Measurements from ENCODE around the gene FNDC3A. TPM values are rescaled to one million over a fixed set of nuclear protein-coding genes. Genes with fewer than 3 reads are reported as not detected.

The FNDC3A gene
- total and polyA plus RNA-seq, 4 donors: 25.2 to 89.5 (median 32.1) TPM

DNA sequence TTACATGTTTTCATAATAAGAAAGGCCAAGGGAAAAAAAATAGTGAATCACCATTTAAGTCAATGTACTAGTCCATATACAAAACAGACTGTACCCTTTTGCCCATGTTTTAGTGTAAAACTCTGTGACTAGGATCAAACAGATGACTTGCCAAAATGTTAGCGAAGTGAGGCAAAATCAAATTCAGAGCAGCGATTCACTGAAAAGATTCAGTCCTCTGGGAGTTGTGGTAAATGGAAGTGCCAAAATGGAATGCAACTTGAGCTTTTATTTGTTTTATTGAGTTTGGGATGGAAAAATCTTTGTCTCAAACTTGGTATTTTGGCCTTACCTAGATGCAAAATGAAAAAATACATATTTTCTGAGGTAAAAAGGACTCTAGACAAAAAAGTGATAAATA, 281.1 kb downstream of the FNDC3A start:
- H3K9me3 ChIP-seq (ENCODE audit: control insufficient read depth in 4 of 4, low read length in 3 of 4): no peaks in the 10 kb centered on the region
- H3K9ac ChIP-seq (ENCODE audit: low read depth in 1 of 2, low read length in 2 of 2): no peak overlapping the region
- DNase-seq (ENCODE audit: low spot score): no peak
- no peak overlapping the region for H3K4me3 ChIP-seq (ENCODE audit: low read depth in 1 of 3, low read length in 3 of 3)
- no peaks in the 10 kb centered on the region for H3K27me3 ChIP-seq (ENCODE audit: control insufficient read depth in 4 of 4, insufficient read depth in 4 of 4, low read length in 3 of 4)
- H3K4me1 ChIP-seq (ENCODE audit: control insufficient read depth in 4 of 4, insufficient read depth in 4 of 4, low read length in 3 of 4): peaks cover 2 to 4% (median 2%) of the 10 kb centered on the region in 4 donors
- WGBS: 85% methylated on average over 2 of the region's 2 CpGs
- H3K36me3 ChIP-seq (ENCODE audit: control insufficient read depth in 4 of 4, insufficient read depth in 3 of 4, low read depth in 1 of 4, low read length in 3 of 4): peaks cover 4 to 36% (median 19%) of the 10 kb centered on the region in 4 donors
- H3K27ac ChIP-seq (ENCODE audit: low read depth in 1 of 2, low read length in 2 of 2): no peak overlapping the region
- TF ChIP-seq YY1 (IDR thresholded peaks at IDR 0.05): no peak
- TF ChIP-seq GABPA (IDR thresholded peaks at IDR 0.05 in 1 of 2, conservative IDR thresholded peaks at IDR 0.05 in 1 of 2): no peak
- TF ChIP-seq, protein P1, sequence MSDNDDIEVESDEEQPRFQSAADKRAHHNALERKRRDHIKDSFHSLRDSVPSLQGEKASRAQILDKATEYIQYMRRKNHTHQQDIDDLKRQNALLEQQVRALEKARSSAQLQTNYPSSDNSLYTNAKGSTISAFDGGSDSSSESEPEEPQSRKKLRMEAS (IDR thresholded peaks at IDR 0.05): no peak
- no peak for TF ChIP-seq TAF1 (conservative IDR thresholded peaks at IDR 0.05)
- TF ChIP-seq, protein P2, sequence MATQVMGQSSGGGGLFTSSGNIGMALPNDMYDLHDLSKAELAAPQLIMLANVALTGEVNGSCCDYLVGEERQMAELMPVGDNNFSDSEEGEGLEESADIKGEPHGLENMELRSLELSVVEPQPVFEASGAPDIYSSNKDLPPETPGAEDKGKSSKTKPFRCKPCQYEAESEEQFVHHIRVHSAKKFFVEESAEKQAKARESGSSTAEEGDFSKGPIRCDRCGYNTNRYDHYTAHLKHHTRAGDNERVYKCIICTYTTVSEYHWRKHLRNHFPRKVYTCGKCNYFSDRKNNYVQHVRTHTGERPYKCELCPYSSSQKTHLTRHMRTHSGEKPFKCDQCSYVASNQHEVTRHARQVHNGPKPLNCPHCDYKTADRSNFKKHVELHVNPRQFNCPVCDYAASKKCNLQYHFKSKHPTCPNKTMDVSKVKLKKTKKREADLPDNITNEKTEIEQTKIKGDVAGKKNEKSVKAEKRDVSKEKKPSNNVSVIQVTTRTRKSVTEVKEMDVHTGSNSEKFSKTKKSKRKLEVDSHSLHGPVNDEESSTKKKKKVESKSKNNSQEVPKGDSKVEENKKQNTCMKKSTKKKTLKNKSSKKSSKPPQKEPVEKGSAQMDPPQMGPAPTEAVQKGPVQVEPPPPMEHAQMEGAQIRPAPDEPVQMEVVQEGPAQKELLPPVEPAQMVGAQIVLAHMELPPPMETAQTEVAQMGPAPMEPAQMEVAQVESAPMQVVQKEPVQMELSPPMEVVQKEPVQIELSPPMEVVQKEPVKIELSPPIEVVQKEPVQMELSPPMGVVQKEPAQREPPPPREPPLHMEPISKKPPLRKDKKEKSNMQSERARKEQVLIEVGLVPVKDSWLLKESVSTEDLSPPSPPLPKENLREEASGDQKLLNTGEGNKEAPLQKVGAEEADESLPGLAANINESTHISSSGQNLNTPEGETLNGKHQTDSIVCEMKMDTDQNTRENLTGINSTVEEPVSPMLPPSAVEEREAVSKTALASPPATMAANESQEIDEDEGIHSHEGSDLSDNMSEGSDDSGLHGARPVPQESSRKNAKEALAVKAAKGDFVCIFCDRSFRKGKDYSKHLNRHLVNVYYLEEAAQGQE (IDR thresholded peaks at IDR 0.05): no peak
- TF ChIP-seq RAD21 (IDR thresholded peaks at IDR 0.05): no peak
- no peak for TF ChIP-seq FOXA2 (IDR thresholded peaks at IDR 0.05)
- TF ChIP-seq, protein P3, sequence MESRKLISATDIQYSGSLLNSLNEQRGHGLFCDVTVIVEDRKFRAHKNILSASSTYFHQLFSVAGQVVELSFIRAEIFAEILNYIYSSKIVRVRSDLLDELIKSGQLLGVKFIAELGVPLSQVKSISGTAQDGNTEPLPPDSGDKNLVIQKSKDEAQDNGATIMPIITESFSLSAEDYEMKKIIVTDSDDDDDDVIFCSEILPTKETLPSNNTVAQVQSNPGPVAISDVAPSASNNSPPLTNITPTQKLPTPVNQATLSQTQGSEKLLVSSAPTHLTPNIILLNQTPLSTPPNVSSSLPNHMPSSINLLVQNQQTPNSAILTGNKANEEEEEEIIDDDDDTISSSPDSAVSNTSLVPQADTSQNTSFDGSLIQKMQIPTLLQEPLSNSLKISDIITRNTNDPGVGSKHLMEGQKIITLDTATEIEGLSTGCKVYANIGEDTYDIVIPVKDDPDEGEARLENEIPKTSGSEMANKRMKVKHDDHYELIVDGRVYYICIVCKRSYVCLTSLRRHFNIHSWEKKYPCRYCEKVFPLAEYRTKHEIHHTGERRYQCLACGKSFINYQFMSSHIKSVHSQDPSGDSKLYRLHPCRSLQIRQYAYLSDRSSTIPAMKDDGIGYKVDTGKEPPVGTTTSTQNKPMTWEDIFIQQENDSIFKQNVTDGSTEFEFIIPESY (IDR thresholded peaks at IDR 0.05): no peak

DNA sequence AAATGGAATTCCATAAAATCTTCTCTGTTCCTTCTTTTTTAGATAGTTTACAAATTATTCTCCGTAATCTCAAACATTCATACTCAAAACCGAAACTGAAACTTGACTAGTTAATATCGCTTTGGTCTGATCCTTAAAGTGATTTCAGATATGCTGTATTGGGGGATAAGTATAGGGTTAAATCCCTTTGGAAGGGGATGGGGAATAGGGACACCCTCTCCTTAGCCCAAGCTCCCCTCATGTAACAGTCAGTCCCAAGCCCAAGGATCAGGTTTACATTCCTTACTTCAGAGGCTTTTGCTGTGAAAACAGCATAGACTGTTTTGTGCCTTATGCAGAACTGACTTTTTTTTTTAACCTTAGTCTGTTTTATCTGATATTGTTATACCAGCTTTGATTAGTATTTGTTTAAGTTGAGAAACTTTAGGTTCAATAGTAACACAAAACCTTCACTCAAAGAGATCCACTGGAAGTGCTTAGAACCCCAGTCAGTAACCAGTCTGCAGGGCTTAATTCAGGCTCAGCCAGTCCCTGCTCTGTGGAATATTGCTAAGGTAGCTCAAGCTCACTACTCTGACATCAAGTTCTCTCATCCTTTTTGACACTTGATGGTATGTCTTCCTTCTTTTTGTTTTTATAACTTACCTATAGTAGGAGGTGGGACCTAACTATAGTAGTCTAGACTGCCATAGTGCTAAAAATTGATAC, 282.5 kb downstream of the FNDC3A start:
- no peak for TF ChIP-seq YY1 (IDR thresholded peaks at IDR 0.05)
- TF ChIP-seq, protein P4, sequence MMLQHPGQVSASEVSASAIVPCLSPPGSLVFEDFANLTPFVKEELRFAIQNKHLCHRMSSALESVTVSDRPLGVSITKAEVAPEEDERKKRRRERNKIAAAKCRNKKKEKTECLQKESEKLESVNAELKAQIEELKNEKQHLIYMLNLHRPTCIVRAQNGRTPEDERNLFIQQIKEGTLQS (IDR thresholded peaks at IDR 0.05): no peak
- no peak for TF ChIP-seq RAD21 (IDR thresholded peaks at IDR 0.05)
- TF ChIP-seq FOXA1 (IDR thresholded peaks at IDR 0.05): no peak
- TF ChIP-seq, protein P1 (IDR thresholded peaks at IDR 0.05): no peak
- no peak for TF ChIP-seq HNF4A (conservative IDR thresholded peaks at IDR 0.05)
- no peak for TF ChIP-seq TAF1 (conservative IDR thresholded peaks at IDR 0.05)
- no peak for TF ChIP-seq SP1 (IDR thresholded peaks at IDR 0.05)
- no peak for TF ChIP-seq EGR1 (IDR thresholded peaks at IDR 0.05; ENCODE audit: low read depth in 2 of 2)
- TF ChIP-seq, protein P2 (IDR thresholded peaks at IDR 0.05): no peak
- 10% methylated on average over 3 of the region's 3 CpGs for WGBS
- Histone ChIP-seq H3K4me1 (ENCODE audit: control insufficient read depth in 4 of 4, insufficient read depth in 4 of 4, low read length in 3 of 4) (peaks cover 0 to 4% (median 1%) of the 10 kb centered on the region in 4 donors), H3K27ac (ENCODE audit: low read depth in 1 of 2, low read length in 2 of 2) (peak overlapping the region; percentile 48 to 54), H3K4me3 (ENCODE audit: low read depth in 1 of 3, low read length in 3 of 3) (peak overlapping the region; percentile 45 to 68 (median 47)), H3K27me3 (ENCODE audit: control insufficient read depth in 4 of 4, insufficient read depth in 4 of 4, low read length in 3 of 4) (no peaks in the 10 kb centered on the region), H3K9ac (ENCODE audit: low read depth in 1 of 2, low read length in 2 of 2) (peak overlapping the region; percentile 62 to 97), H3K9me3 (ENCODE audit: control insufficient read depth in 4 of 4, low read length in 3 of 4) (no peaks in the 10 kb centered on the region), H3K36me3 (ENCODE audit: control insufficient read depth in 4 of 4, insufficient read depth in 3 of 4, low read depth in 1 of 4, low read length in 3 of 4) (peaks cover 3 to 40% (median 19%) of the 10 kb centered on the region in 4 donors)
- DNase-seq (ENCODE audit: low spot score): no peak
